BLaER1 treated with 17β-estradiol and CSF1 and Interleukin-3, amounts not matched to agents 10 nM and 100 nM (cell line): Measurements from ENCODE around the gene RHOF.
"Not testable (repeated sequence)": the region's sequence is repeated elsewhere in the genome, so short reads cannot be mapped to it uniquely, and the experiment has no call there.

Source experiments
- H3K27ac ChIP-seq, 11 experiments: shearing (Covaris generic); formaldehyde crosslinking; 2 replicates each; pipeline ENCODE4 v1.8.1; 2022
- H3K27me3 ChIP-seq, 11 experiments: shearing (Covaris generic); formaldehyde crosslinking; 2 replicates each; pipeline ENCODE4 v1.8.1; 2022
- H3K36me3 ChIP-seq, 11 experiments: shearing (Covaris generic); formaldehyde crosslinking; 2 replicates each; pipeline ENCODE4 v1.8.1; 2022
- H3K4me1 ChIP-seq, 10 experiments: shearing (Covaris generic); formaldehyde crosslinking; 2 replicates each; pipeline ENCODE4 v1.8.1; 2022
- H3K4me2 ChIP-seq, 11 experiments: shearing (Covaris generic); formaldehyde crosslinking; 2 replicates each; pipeline ENCODE4 v1.8.1; 2022
- H3K4me3 ChIP-seq, 10 experiments: shearing (Covaris generic); formaldehyde crosslinking; 2 replicates each; pipeline ENCODE4 v1.8.1; 2022
- H3K9ac ChIP-seq, 11 experiments: shearing (Covaris generic); formaldehyde crosslinking; 2 replicates each; pipeline ENCODE4 v1.8.1; 2022
- H3K9me3 ChIP-seq, 11 experiments: shearing (Covaris generic); formaldehyde crosslinking; replicated peaks in 1 of 11; 2 replicates each; pipeline ENCODE4 v1.8.1; 2022
- H4K20me1 ChIP-seq, 11 experiments: shearing (Covaris generic); formaldehyde crosslinking; 2 replicates each; pipeline ENCODE4 v1.8.1; 2022
- Cebpa-rat ChIP-seq, 11 experiments: shearing (Covaris generic); IDR thresholded peaks; 2 replicates each; pipeline ENCODE4 v1.8.1; 2022

The RHOF gene

GRCh38 chr12:121770388-121770787 lies 23.1 kb downstream of the RHOF start:
- Histone ChIP-seq H3K36me3 (peaks cover 0 to 13% (median 4%) of the 10 kb centered on the region in 11 experiments; a peak in 5 of 22 replicates), H4K20me1 (no peaks in the 10 kb centered on the region; a peak in 2 of 22 replicates), H3K27me3 (no peaks in the 10 kb centered on the region), H3K4me1 (peaks cover 20 to 76% (median 67%) of the 10 kb centered on the region in 10 experiments; a peak in 19 of 20 replicates), H3K9ac (peak overlapping the region in 9 of 11 experiments; percentile 1 to 67 (median 34); a peak in 13 of 22 replicates), H3K27ac (peak overlapping the region in 8 of 11 experiments; percentile 19 to 70 (median 54); a peak in 16 of 22 replicates), H3K4me2 (peak overlapping the region; percentile 15 to 76 (median 66)), H3K4me3 (no peak overlapping the region), H3K9me3 (no peaks in the 10 kb centered on the region)
- TF ChIP-seq Cebpa-rat (IDR thresholded peaks at IDR 0.05) = no peak

DNA sequence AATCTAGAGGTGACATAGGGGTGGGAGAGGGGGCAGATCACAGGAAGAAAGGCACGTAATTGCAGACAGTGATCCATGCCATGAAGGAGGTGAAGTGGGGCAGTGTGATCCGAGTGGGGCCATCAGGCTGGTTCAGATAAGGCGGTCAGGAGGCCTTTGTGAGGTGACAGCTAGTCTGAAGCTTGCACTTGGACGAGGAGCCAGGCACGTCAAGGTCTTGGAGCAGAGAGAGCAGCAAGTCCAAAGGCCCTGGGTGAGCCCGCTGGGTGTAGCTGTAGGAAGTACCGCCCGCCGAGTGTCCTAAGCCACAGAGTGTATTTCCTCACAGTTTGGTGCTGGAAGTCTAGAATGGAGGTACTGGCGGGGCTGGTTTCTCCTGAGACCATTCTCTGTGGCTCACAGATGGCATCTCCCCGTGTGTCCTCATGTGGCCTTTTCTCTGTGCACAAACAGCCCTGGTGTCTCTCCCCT lies 23.6 kb downstream of the RHOF start:
- Histone ChIP-seq H3K27ac (peak overlapping the region in 8 of 11 experiments; percentile 19 to 70 (median 54); a peak in 16 of 22 replicates), H3K9ac (peak overlapping the region in 9 of 11 experiments; percentile 1 to 67 (median 34); a peak in 13 of 22 replicates), H3K27me3 (no peaks in the 10 kb centered on the region), H3K36me3 (peaks cover 0 to 19% (median 5%) of the 10 kb centered on the region in 11 experiments; a peak in 6 of 22 replicates), H3K4me1 (peaks cover 20 to 73% (median 66%) of the 10 kb centered on the region in 10 experiments; a peak in 19 of 20 replicates), H3K9me3 (no peaks in the 10 kb centered on the region), H3K4me3 (no peak overlapping the region), H3K4me2 (peak overlapping the region; percentile 15 to 76 (median 66)), H4K20me1 (no peaks in the 10 kb centered on the region; a peak in 2 of 22 replicates)
- TF ChIP-seq Cebpa-rat (IDR thresholded peaks at IDR 0.05) = no peak

DNA sequence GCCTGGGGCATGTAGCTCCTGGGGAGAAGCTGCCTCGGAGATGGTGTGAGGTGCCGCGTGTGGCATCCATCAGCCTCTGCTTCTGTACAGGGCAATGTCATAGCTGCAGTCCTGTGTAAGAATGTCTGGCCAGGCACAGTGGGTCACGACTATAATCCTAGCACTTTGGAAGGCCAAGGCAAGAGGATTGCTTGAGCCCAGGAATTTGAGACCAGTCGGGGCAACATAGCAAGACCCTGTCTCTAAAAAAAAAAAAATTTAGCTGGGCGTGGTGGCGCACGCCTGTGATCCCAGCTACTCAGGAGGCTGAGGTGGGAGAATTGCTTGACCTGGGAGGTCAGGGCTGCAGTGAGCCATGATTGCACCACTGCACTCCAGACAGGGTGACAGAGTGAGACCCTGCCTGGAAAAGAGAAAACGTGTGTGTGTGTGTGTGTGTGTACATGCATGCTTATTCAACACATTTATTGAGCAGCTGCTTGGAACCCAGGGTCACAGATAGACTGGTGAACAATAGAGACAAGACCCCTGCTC lies 24.1 kb downstream of the RHOF start:
- Histone ChIP-seq H3K4me2 (peak overlapping the region in 10 of 11 experiments; percentile 15 to 76 (median 68); a peak in 21 of 22 replicates), H3K4me3 (no peak overlapping the region), H3K9ac (peak overlapping the region in 9 of 11 experiments; percentile 1 to 67 (median 34); a peak in 10 of 22 replicates), H4K20me1 (no peaks in the 10 kb centered on the region; a peak in 2 of 22 replicates), H3K27ac (peak overlapping the region in 8 of 11 experiments; percentile 19 to 70 (median 54); a peak in 12 of 22 replicates), H3K4me1 (peaks cover 20 to 73% (median 66%) of the 10 kb centered on the region in 10 experiments; a peak in 19 of 20 replicates), H3K27me3 (no peaks in the 10 kb centered on the region), H3K36me3 (peaks cover 0 to 24% (median 8%) of the 10 kb centered on the region in 11 experiments; a peak in 6 of 22 replicates), H3K9me3 (no peaks in the 10 kb centered on the region)
- no peak for TF ChIP-seq Cebpa-rat (IDR thresholded peaks at IDR 0.05)

- peak overlapping the region in 8 of 11 experiments; percentile 14 to 62 (median 32); a peak in 12 of 22 replicates for H3K9ac ChIP-seq
- H3K4me1 ChIP-seq = peaks cover 12 to 65% (median 55%) of the 10 kb centered on the region in 10 experiments; a peak in 19 of 20 replicates
- no peak overlapping the region for H3K4me3 ChIP-seq
Observed at GRCh38 chr12:121767525-121768016, 25.9 kb downstream of the RHOF start.

GRCh38 chr12:121766290-121767039 lies 27.0 kb downstream of the RHOF start:
- Histone ChIP-seq H3K27ac (peak overlapping the region in 3 of 11 experiments; percentile 19 to 70 (median 21); a peak in 6 of 22 replicates), H3K4me2 (peak overlapping the region in 9 of 11 experiments; percentile 30 to 79 (median 65); a peak in 18 of 22 replicates), H4K20me1 (no peaks in the 10 kb centered on the region; a peak in 2 of 22 replicates), H3K4me3 (no peak overlapping the region), H3K9ac (no peak overlapping the region), H3K9me3 (no peaks in the 10 kb centered on the region), H3K36me3 (peaks cover 0 to 31% (median 10%) of the 10 kb centered on the region in 11 experiments; a peak in 8 of 22 replicates), H3K4me1 (peaks cover 12 to 62% (median 54%) of the 10 kb centered on the region in 10 experiments; a peak in 19 of 20 replicates), H3K27me3 (no peaks in the 10 kb centered on the region)
- TF ChIP-seq Cebpa-rat (IDR thresholded peaks at IDR 0.05) = no peak

More at GRCh38 chr12:121767525-121768016, 25.9 kb downstream of the RHOF start:
- TF ChIP-seq Cebpa-rat (IDR thresholded peaks at IDR 0.05) = peak in 1 of 11 experiments; percentile 46; a peak in 1 of 22 replicates
- no peaks in the 10 kb centered on the region for H3K27me3 ChIP-seq
- peaks cover 0 to 31% (median 10%) of the 10 kb centered on the region in 11 experiments; a peak in 8 of 22 replicates for H3K36me3 ChIP-seq
- peak overlapping the region; percentile 15 to 79 (median 61); a peak in 20 of 22 replicates for H3K4me2 ChIP-seq
- H3K27ac ChIP-seq = peak overlapping the region in 7 of 11 experiments; percentile 7 to 70 (median 50); a peak in 10 of 22 replicates
- no peaks in the 10 kb centered on the region for H3K9me3 ChIP-seq
- H4K20me1 ChIP-seq = no peaks in the 10 kb centered on the region; a peak in 2 of 22 replicates

- Histone ChIP-seq H3K9me3 (no peaks in the 10 kb centered on the region), H3K9ac (no peak overlapping the region), H4K20me1 (no peaks in the 10 kb centered on the region; a peak in 2 of 22 replicates), H3K4me1 (peaks cover 12 to 54% (median 48%) of the 10 kb centered on the region in 10 experiments; a peak in 19 of 20 replicates), H3K4me2 (peak overlapping the region in 4 of 11 experiments; percentile 2 to 61 (median 34); a peak in 2 of 22 replicates), H3K27ac (no peak overlapping the region), H3K4me3 (no peak overlapping the region), H3K27me3 (no peaks in the 10 kb centered on the region), H3K36me3 (peaks cover 0 to 31% (median 11%) of the 10 kb centered on the region in 11 experiments; a peak in 8 of 22 replicates)
- no peak for TF ChIP-seq Cebpa-rat (IDR thresholded peaks at IDR 0.05)
Observed at GRCh38 chr12:121765573-121765972, 27.9 kb downstream of the RHOF start.

GRCh38 chr12:121764808-121765207 lies 28.7 kb downstream of the RHOF start:
- Histone ChIP-seq H3K9me3 (no peaks in the 10 kb centered on the region), H3K36me3 (peaks cover 0 to 31% (median 11%) of the 10 kb centered on the region in 11 experiments; a peak in 8 of 22 replicates), H3K27me3 (no peaks in the 10 kb centered on the region), H3K4me3 (no peak overlapping the region), H3K27ac (no peak overlapping the region), H3K9ac (no peak overlapping the region), H3K4me1 (peaks cover 5 to 46% (median 40%) of the 10 kb centered on the region in 10 experiments; a peak in 19 of 20 replicates), H4K20me1 (no peaks in the 10 kb centered on the region; a peak in 2 of 22 replicates), H3K4me2 (no peak overlapping the region)
- TF ChIP-seq Cebpa-rat (IDR thresholded peaks at IDR 0.05) = no peak

DNA sequence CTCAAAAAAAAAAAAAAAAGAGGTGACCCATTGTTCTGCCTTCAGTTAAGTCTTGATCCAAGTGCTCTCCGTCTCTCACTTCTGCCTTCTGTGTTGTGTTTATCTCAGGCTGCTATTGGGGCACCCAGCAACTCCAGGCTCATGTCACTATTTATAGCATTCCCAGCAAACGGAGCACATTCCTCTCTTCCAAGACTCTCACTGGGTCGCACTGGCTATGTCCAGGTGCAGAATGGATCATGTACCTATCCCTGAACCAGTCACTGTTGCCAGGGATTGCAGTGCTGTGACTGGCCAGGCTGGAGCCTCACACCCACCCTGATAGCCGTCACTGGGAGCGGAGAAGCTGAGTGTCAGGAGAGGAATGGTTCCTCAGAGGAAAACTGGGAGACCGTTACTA lies 31.2 kb downstream of the RHOF start:
- no peaks in the 10 kb centered on the region; a peak in 1 of 22 replicates for H4K20me1 ChIP-seq
- no peaks in the 10 kb centered on the region for H3K27me3 ChIP-seq
- TF ChIP-seq Cebpa-rat (IDR thresholded peaks at IDR 0.05) = no peak
- H3K36me3 ChIP-seq = peaks cover 0 to 39% (median 14%) of the 10 kb centered on the region in 11 experiments; a peak in 10 of 22 replicates
- H3K27ac ChIP-seq = no peak overlapping the region
- no peak overlapping the region for H3K9ac ChIP-seq
- no peak overlapping the region for H3K4me2 ChIP-seq
- no peak overlapping the region for H3K4me3 ChIP-seq
- H3K9me3 ChIP-seq = no peaks in the 10 kb centered on the region
- H3K4me1 ChIP-seq = peaks cover 0 to 22% (median 20%) of the 10 kb centered on the region in 10 experiments; a peak in 17 of 20 replicates

GRCh38 chr12:121758536-121758935 lies 35.0 kb downstream of the RHOF start:
- H3K4me2 ChIP-seq, H3K9me3 ChIP-seq, H3K4me3 ChIP-seq, H3K9ac ChIP-seq, H4K20me1 ChIP-seq, H3K27me3 ChIP-seq, H3K27ac ChIP-seq: not testable (repeated sequence)
- peaks cover 0 to 33% (median 6%) of the 10 kb centered on the region in 11 experiments; a peak in 10 of 22 replicates for H3K36me3 ChIP-seq
- peaks cover 12 to 29% (median 25%) of the 10 kb centered on the region in 10 experiments for H3K4me1 ChIP-seq
